ENCODE data around the gene ZAR1. TPM values are rescaled to one million over a fixed set of nuclear protein-coding genes. Genes with fewer than 3 reads are reported as not detected.
A peak's percentile ranks its signal among the peaks of the same experiment; 100 is the strongest.

Gene ZAR1
- total RNA-seq, 1 donor = not detected

DNA sequence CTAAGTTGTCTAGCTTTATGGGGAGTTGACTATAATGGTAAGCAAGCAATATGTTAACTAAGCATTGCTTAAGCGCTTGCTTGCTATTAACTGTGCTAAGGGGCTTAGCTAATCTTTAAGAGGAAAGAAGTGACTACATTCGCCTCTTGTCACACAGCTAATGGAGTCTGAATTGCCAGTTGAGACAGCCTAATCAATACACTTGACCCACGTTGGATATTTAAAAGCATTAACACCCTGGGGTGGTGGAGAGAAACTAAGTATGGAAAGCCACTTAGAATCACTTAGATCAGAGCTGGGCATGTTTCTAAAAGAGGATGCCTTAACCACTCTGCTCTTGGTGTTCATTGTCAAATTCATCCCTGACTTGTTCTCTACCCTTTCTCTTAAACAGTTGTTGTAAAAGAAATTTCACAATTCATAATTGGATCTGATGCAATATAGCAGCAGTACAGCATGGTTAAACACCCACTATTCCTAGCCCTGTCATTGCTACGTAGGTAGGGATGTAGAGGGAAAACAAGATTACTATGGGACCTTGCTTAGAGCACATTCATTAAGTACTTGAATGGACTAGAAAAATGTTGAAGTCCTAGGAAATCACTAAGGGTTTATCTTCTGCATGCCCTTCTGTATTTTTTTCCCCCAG lies 3.5 kb downstream of the ZAR1 start:
- DNase-seq (ENCODE audit: insufficient read length, low spot score, missing footprints) = peak; percentile 45
- no peaks in the 10 kb centered on the region for H3K36me3 ChIP-seq (ENCODE audit: insufficient read depth, low read length)
- peaks cover 39% of the 10 kb centered on the region for H3K27me3 ChIP-seq (ENCODE audit: insufficient read depth, low read length)
- H3K27ac ChIP-seq (ENCODE audit: low read depth, low read length) = no peak overlapping the region
- no peaks in the 10 kb centered on the region for H3K4me1 ChIP-seq (ENCODE audit: insufficient read depth, low read length)
- no peaks in the 10 kb centered on the region for H4K20me1 ChIP-seq (ENCODE audit: insufficient read depth, low read length)
- no peak for TF ChIP-seq CTCF (IDR thresholded peaks at IDR 0.05; ENCODE audit: extremely low read depth, low read depth, low read length)
- no peak overlapping the region for H3K4me3 ChIP-seq (ENCODE audit: insufficient read depth, low read length)
- no peak overlapping the region for H3K4me2 ChIP-seq (ENCODE audit: insufficient read depth, low read length)
- no peak overlapping the region for H2AFZ ChIP-seq (ENCODE audit: low read length)
- no peaks in the 10 kb centered on the region for H3K9me3 ChIP-seq (ENCODE audit: low read depth, low read length)
- no peaks in the 10 kb centered on the region for H3K79me2 ChIP-seq (ENCODE audit: insufficient read depth, low read length)

DNA sequence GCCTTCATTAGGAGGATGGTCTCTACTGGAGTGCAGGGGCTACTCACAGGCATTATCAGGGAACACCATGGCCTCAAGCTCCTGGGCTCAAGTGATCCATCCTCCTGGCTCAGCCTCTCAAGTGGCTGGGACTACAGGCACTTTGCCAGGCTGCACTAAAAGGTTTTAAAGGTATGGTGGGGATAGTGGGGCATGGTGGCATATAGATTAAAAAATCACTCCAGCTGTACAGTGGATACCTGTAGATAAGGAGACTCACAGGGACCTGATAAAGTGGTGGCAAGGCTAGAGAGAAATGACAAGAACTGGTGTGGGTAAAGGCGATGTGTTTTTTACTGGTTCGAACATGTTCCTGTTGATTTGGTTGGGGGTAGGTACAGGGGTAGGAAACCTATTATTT lies 5.9 kb downstream of the ZAR1 start:
- no peaks in the 10 kb centered on the region for H4K20me1 ChIP-seq (ENCODE audit: insufficient read depth, low read length)
- no peak overlapping the region for H2AFZ ChIP-seq (ENCODE audit: low read length)
- peaks cover 15% of the 10 kb centered on the region for H3K27me3 ChIP-seq (ENCODE audit: insufficient read depth, low read length)
- no peaks in the 10 kb centered on the region for H3K4me1 ChIP-seq (ENCODE audit: insufficient read depth, low read length)
- H3K9me3 ChIP-seq (ENCODE audit: low read depth, low read length) = no peaks in the 10 kb centered on the region
- DNase-seq (ENCODE audit: insufficient read length, low spot score, missing footprints) = peak; percentile 1
- no peak overlapping the region for H3K4me2 ChIP-seq (ENCODE audit: insufficient read depth, low read length)
- H3K4me3 ChIP-seq (ENCODE audit: insufficient read depth, low read length) = no peak overlapping the region
- H3K79me2 ChIP-seq (ENCODE audit: insufficient read depth, low read length) = no peaks in the 10 kb centered on the region
- H3K36me3 ChIP-seq (ENCODE audit: insufficient read depth, low read length) = peaks cover 5% of the 10 kb centered on the region
- no peak overlapping the region for H3K27ac ChIP-seq (ENCODE audit: low read depth, low read length)
- no peak for TF ChIP-seq CTCF (IDR thresholded peaks at IDR 0.05; ENCODE audit: extremely low read depth, low read depth, low read length)

DNA sequence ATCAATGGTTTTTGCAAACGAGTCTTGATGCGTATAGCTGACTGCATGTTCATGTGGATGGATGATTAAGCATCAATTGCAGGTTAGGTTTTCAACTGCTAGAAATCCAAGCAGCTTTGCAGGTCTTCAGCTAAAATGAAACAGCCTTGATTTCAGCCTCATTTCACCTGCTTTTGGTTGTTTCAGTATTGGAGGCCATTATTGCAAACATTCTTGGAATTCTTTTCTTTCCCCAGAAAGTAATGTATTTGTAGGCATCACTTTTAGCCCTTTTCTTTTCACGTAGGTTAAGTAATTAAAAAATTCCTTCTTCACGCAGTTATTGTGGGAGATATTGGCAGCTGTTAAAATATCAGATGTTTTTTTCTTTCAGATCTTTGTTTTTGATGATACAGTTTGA lies 8.8 kb downstream of the ZAR1 start:
- Histone ChIP-seq H3K27ac (ENCODE audit: low read depth, low read length) (no peak overlapping the region), H3K9me3 (ENCODE audit: low read depth, low read length) (no peaks in the 10 kb centered on the region), H3K4me3 (ENCODE audit: insufficient read depth, low read length) (no peak overlapping the region), H3K79me2 (ENCODE audit: insufficient read depth, low read length) (no peaks in the 10 kb centered on the region), H3K4me1 (ENCODE audit: insufficient read depth, low read length) (no peaks in the 10 kb centered on the region), H3K4me2 (ENCODE audit: insufficient read depth, low read length) (no peak overlapping the region), H3K27me3 (ENCODE audit: insufficient read depth, low read length) (no peaks in the 10 kb centered on the region), H3K36me3 (ENCODE audit: insufficient read depth, low read length) (peaks cover 7% of the 10 kb centered on the region), H2AFZ (ENCODE audit: low read length) (no peak overlapping the region), H4K20me1 (ENCODE audit: insufficient read depth, low read length) (no peaks in the 10 kb centered on the region)
- DNase-seq (ENCODE audit: insufficient read length, low spot score, missing footprints) = peak; percentile 43
- no peak for TF ChIP-seq CTCF (IDR thresholded peaks at IDR 0.05; ENCODE audit: extremely low read depth, low read depth, low read length)

DNA sequence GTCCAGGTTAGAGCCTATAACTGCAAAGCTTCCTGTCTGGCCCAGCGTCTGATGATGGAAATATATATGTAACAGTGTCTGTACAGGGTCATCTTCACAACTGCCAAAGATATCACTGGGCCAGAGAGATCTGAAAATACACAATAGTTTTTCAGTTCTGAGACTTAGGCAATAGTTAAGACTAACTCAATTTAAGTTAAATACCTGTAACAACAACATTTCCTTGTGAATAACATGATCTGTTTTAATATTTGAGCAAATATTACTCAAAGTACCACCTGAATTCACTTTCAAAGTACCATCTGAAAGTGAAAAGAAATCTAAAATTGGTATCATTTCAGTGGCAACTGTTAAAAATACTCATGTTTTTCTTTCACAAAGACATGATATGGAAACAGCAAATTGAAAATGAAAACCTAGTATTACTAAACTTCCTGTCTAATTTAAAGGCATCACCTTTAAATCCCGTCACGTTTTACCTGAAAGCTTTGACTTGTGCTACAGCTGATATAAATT lies 9.6 kb downstream of the ZAR1 start:
- TF ChIP-seq CTCF (IDR thresholded peaks at IDR 0.05; ENCODE audit: extremely low read depth, low read depth, low read length) = no peak
- no peak overlapping the region for H2AFZ ChIP-seq (ENCODE audit: low read length)
- no peaks in the 10 kb centered on the region for H3K27me3 ChIP-seq (ENCODE audit: insufficient read depth, low read length)
- no peaks in the 10 kb centered on the region for H3K4me1 ChIP-seq (ENCODE audit: insufficient read depth, low read length)
- no peaks in the 10 kb centered on the region for H3K79me2 ChIP-seq (ENCODE audit: insufficient read depth, low read length)
- H3K36me3 ChIP-seq (ENCODE audit: insufficient read depth, low read length) = peaks cover 7% of the 10 kb centered on the region
- H3K9me3 ChIP-seq (ENCODE audit: low read depth, low read length) = no peaks in the 10 kb centered on the region
- no peak overlapping the region for H3K27ac ChIP-seq (ENCODE audit: low read depth, low read length)
- no peak overlapping the region for H3K4me2 ChIP-seq (ENCODE audit: insufficient read depth, low read length)
- no peak overlapping the region for H3K4me3 ChIP-seq (ENCODE audit: insufficient read depth, low read length)
- H4K20me1 ChIP-seq (ENCODE audit: insufficient read depth, low read length) = no peaks in the 10 kb centered on the region
- no peak for DNase-seq (ENCODE audit: insufficient read length, low spot score, missing footprints)
